ENCODE data around the gene THAP7.

Gene THAP7

DNA sequence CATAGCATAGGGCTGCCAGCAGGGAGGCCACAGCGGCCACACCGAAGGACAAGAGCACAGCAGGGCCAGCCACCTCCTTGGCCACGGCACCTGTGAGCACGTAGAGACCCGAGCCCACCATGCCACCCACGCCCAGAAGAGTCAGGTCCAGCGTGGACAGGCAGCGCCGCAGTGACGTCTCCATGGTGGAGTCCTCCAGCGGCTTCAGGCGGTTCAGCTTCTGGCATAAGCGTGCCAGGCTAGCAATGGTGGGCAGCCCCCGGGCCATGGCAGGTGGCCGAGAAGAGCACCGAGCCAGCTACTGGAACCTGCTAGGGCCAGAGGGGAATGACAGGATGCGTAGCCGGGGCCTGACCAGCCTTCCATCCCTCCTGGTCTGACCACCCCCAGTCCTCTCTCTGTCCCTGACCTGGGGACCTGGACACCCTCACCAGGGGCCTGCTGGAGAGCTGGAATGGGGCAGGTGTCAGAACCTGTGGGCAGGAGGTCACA is 29.7 kb upstream of the THAP7 start:
- no peak for DNase-seq (ENCODE audit: low read depth in 2 of 2)

DNA sequence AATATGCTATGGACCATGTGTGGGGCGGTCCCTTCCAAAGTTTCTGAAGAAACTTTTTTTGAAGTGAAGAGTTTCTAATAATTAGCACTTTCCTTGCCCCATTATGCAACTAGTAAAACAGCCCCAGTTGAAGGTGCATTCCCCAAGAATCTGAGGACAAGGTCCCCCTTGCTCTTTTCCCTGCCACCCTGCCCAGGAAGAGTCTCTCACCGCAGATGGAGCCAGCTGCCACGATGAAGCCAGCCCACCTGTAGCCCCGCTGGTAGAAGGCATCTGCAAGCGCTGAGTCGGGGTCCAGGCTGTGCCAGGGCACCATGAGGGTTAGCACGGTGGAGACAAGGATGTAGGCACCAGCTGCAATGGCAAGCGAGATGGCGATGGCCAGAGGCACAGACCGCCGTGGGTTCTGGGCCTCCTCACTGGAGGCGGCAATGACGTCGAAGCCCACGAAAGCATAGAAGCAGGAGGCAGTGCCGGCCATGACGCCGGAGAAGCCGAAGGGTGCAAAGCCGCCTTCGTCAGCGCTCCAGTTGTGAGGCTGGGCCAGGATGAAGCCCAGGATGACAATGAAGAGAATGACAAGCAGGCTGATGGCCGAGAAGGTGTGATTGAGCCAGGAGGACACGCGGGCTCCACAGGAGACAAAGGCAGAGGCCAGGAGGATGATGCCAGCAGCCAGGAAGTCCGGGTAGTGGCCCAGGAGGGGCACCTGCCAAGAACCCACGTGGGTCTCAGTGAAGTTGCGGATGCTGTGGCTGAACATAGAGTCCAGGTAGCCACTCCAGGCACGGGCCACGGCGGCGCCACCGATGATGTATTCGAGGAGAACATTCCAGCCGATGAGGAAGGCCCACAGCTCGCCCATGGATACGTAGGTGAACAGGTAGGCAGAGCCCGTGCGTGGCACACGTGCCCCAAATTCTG is 29.0 kb upstream of the THAP7 start:
- DNase-seq (ENCODE audit: low read depth in 2 of 2) = no peak

DNA sequence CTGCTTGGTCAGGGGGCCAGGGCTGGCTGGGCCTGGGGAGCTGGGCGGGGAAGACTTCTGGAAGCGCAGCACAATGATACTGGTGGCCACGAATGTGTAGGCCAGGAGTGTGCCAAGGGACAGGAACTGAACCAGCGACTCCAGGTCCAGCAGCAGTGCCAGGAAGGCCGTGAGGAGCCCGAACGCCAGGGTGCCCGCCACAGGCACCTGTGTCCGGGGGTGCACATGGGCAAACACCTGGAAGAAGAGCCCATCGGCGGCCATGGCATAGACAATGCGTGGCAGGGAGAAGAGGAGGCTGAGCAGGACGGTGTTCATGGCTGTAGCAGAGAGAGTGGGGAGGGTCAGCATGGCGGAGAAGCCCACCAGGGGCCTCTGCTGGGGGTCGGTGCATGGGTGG is 28.1 kb upstream of the THAP7 start:
- no peak for DNase-seq (ENCODE audit: low read depth in 2 of 2)

DNA sequence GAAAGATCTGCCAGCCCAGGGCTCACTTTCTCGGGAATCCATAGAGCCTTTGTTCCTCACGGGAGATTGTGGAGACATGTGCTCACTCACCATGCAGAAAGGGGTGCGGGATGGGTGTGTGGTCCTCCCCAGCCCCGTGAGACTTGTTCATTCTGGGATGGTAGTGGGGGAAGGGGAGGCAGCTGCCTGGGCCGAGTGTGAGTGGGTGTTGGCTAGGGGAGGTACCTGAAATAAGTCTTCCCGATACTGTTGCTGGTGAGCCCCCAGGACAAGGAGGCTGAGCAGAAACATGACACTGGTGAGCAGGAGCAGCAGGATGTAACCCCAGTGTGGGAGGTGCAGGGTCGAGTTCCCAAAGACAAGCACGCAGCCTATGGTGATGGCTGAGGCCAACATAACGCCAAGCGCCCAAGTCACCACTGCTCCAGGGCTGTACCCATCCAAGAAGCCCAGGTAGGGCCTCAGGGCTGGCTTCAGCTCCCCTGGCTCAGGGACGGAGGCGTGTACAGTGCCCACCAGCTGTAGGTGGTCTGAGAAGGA is 27.6 kb upstream of the THAP7 start:
- DNase-seq (ENCODE audit: low read depth in 2 of 2) = no peak

DNA sequence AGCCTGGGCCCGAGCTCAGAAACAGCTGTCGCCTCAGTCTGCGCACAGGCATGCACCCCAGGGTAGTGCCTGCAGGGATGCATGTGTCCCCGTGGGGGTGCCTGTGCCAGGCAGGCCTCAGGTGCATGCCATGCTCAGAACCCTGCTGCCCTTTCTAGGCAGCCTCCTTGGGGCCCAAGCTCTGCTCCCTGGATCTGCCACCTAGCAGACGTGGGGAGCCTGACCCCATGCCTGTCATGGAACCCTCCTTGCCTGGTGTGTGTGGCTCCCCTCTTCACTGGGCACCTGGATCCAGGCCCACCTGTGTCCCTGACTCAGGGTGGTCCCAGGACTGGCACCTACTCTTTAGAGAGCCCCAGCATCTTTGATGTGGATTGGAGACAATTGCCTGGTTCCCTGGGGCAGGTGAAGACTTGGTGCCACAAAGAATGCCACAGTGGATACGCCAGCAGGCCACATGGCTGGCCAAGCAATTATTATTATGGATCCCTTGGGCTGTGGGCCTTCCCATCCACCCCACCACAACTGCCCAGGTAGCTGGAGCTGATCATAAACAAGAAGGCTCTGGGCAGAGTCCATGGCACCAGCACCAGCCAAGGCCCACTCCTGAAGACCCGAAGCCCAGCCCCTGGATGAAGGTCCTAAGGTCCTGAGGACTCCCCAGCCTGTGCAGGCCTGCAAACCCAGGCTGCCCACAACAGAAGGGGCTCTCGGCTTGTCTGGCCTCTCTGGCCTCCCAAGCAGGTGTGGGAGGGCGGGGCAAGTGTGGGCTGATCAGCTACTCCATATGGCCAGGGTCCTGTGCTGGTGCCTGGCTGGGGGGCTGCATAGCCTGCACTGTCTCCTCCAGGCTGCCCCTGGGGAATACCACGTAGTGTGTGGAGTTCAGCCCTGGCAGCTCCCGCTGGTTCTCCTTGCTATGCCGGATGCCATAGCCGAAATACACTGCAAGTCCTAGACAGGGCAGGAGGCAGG is 26.6 kb upstream of the THAP7 start:
- no peak for DNase-seq (ENCODE audit: low read depth in 2 of 2)

DNA sequence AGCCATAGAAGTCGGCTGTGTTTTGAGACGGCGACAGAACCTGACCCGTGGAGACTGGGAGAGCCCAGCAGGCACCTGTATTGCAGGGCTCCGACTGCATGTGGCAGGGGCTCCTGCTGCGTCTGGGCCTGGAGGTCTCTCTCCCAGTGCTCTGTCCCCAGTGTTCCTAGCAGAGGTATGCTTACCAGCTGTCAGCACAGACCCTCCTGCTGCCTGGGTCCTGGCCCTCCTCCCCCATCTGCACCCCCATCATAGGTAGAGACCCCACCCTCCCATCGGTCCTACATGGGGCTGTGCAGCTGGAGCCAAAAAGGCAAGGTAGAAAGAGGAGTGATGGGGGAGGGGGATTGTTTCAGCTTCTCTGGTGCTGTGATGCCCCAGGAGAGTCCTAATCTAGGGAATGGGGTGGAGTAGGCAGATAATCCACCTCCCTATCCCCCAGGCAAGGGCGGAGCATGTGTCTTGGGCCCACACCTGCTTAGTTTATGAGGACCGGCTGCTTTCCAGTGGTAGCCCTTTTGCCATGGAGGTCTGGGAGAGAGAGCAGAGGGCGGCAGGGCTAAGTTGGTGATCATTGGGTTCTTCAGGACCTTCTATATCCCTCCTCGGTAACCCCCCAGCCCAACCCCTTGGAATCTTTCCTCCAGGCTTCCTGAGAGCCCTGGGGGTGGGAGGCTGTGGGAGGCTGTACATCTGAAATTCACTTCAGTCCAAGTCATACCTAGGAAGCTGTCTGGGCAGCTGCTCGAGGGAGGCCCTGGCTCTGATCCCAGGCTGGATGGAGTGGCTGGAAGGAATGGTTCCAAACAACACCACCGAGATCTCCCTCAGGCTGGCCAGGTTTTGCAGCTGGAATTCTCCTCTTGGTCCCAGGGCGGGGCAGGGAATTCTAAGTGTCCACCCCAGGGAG is 25.1 kb upstream of the THAP7 start:
- DNase-seq (ENCODE audit: low read depth in 2 of 2) = no peak

DNA sequence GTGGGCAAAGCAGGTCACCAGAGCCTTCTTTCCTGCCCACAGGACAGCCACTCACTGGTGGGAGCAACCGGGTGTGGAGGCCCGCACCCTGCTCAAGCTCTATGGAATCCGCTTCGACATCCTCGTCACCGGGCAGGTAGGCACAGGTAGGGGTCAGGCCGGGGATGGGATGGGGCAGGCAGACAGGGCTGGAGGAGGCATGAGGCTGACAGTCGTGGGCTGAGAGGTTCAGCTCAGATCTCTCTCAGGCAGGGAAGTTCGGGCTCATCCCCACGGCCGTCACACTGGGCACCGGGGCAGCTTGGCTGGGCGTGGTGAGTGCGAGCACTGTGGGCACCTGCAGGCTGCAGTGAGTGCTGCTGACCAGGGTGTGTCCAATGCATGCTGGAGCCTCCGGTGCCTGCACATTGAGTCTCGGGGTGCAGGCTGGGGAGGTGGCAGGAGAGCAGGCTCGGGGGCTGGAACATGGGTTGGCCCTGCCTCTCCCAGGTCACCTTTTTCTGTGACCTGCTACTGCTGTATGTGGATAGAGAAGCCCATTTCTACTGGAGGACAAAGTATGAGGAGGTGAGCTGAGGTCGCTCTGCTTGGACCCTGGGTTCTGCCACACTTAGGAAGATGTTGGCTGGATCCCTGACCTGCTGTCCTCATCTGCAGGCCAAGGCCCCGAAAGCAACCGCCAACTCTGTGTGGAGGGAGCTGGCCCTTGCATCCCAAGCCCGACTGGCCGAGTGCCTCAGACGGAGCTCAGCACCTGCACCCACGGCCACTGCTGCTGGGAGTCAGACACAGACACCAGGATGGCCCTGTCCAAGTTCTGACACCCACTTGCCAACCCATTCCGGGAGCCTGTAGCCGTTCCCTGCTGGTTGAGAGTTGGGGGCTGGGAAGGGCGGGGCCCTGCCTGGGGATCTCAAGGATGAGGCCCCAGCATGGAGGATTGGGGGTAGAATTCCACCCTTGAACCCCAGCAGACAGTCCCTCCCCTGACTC is 24.1 kb upstream of the THAP7 start:
- DNase-seq (ENCODE audit: low read depth in 2 of 2) = no peak

DNA sequence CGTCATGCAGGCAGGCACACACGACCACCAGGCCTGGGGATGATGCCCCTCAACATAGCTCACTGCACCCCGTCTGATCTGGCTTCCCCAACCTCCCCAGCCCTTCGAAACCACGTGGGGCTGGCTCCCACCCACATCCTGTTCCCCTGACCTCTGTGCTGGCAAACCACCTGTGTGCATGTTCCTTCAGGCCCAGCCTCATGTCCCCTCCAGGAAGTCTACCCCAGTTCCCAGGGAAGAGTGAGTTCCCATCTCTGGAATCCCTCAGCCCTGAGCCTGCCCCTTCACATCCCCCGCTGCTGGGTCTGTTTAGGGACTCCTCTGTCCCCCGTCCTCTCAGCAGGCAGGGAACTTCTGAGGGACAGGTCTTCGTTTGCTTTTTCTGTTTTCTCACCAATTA is 23.3 kb upstream of the THAP7 start:
- DNase-seq (ENCODE audit: low read depth in 2 of 2) = no peak

DNA sequence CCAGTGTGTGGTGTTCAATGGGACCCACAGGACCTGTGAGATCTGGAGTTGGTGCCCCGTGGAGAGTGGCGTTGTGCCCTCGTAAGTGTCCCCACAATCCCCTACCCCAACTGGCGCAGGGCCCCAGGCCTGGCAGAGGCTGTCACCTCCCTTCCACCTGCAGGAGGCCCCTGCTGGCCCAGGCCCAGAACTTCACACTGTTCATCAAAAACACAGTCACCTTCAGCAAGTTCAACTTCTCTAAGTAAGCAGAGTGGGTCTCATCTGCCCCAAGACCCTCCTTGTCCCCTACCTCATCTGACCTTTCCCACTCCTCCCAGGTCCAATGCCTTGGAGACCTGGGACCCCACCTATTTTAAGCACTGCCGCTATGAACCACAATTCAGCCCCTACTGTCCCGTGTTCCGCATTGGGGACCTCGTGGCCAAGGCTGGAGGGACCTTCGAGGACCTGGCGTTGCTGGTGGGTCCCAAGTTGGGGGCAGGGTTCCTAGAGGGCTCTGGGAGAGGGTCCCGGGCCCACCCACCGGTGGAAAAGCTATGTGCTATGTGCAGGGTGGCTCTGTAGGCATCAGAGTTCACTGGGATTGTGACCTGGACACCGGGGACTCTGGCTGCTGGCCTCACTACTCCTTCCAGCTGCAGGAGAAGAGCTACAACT is 21.2 kb upstream of the THAP7 start:
- DNase-seq (ENCODE audit: low read depth in 2 of 2) = no peak

DNA sequence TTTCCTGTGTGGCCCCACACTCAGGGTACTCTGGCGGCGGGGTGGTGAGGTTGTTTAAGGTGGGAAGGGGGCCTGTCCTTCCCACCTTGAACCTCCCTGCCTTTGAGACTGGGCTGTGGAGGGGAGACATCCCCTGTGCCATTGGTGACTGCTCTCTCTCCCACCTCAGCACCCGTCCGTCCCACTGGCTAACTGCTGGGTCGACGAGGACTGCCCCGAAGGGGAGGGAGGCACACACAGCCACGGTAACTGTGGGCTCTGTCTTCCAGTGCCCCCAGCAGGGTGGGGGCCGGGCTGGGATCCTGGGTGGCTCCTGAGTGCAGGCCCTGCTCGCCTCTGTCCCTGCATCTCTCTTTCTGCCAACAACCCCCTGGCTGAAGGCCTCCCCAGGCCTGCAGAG is 20.6 kb upstream of the THAP7 start:
- DNase-seq (ENCODE audit: low read depth in 2 of 2) = no peak

DNA sequence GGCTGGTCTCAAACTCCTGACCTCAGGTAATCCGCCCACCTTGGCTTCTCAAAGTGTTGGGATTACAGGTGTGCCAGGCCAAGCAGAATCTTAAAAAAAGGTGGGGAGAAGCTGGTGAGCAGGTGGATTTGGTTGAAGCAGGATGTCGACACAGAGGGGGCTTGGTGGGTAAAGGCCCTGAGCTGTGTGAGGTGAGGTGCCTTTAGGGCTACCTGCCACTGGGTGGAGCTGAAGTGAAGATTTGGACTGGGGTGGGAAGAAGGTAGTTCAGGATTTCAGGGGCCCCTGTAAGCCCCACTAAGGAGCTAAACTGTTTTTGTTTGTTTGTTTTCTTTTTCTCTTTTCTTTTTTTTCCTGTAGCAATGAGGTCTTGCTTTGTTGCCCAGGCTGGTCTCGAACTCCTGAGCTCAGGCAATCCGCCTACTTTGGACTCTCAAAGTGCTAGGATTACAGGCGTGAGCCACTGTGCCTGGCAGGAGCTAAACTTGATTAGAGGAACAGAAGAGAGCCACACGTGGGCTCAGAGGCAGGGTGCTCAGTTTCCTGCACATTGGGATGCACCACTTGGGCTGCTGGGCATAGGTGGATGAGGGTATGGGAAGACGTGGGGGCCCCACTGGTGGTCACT is 19.0 kb upstream of the THAP7 start:
- no peak for DNase-seq (ENCODE audit: low read depth in 2 of 2)

DNA sequence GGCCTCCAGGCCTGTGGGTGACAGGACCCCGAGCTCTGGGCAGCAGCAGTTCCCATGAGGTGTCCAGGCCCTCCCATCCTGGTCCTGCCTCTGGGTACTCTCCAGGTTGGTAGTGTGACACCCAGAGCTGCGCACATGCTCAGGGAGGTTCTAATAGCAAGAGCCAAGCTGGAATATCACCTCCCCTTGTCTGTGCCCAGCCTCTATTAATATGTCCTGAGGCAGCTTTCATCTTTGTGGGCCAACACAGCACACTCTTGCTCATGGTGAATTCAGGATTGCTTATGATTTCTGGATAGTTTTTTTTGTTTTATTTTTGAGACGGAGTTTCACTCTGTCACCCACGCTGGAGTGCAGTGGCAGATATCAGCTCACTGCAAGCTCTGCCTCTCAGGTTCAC is 16.4 kb upstream of the THAP7 start:
- no peak for DNase-seq (ENCODE audit: low read depth in 2 of 2)

DNA sequence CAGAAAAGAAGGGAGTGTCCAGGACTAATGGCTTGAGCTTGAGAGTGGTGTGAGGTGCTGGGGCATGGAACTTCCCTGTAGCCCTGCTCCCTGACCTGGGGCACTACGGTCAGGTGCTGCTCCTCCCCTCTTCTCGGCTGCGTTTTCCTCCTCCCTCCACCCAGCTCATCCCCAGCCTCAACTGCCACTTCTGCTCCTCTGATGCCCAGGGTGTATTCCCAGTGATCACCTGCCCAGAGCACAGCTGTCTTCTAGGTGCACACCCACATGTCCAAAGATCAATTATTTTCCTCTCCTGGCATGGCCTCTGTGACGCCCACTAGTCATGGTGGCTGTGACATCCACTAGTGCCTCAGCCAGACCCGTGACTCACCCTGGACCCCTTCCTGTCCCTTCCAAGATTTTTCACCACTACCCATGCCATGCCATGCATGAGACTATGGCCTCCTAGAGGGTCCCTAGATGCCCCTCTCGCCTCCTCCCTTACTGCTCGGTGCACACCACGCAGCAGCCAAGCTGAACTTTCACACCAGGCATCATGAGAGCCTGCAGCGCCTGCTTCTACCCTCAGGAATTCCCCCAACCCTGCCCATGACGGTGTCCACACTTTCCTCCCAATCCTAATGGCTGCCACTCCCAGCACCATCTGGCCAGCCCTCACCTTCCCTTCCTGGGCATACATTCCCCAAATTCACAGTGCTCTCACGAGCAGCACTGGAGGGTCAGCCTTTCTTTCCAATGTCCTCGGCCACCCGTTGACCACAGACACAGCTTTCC is 14.9 kb upstream of the THAP7 start:
- DNase-seq (ENCODE audit: low read depth in 2 of 2) = no peak

DNA sequence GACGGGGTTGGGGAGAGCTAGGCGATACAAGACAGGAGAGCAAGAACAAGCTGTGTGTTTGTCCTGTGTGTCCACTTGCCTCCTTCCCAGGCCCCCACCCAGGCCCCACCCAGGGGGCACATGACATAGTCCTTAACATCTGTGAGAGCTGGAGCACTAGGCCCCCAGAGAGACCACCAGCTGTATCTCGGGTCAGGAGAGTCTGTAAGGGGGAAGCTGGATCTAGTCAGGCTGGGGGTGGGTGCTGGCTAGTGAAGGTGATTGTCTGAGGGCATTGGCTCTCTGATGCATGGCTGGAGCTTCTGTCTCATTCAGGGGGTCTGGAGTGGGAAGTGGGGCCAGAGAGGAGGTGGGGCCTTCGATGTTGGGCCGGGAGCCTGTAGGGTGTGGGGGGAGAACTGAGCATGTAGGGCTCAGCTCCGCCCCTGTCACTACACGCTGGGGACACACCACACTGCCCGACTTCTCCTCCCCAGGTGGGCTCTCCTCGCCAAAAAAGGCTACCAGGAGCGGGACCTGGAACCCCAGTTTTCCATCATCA is 13.6 kb upstream of the THAP7 start:
- DNase-seq (ENCODE audit: low read depth in 2 of 2) = no peak

DNA sequence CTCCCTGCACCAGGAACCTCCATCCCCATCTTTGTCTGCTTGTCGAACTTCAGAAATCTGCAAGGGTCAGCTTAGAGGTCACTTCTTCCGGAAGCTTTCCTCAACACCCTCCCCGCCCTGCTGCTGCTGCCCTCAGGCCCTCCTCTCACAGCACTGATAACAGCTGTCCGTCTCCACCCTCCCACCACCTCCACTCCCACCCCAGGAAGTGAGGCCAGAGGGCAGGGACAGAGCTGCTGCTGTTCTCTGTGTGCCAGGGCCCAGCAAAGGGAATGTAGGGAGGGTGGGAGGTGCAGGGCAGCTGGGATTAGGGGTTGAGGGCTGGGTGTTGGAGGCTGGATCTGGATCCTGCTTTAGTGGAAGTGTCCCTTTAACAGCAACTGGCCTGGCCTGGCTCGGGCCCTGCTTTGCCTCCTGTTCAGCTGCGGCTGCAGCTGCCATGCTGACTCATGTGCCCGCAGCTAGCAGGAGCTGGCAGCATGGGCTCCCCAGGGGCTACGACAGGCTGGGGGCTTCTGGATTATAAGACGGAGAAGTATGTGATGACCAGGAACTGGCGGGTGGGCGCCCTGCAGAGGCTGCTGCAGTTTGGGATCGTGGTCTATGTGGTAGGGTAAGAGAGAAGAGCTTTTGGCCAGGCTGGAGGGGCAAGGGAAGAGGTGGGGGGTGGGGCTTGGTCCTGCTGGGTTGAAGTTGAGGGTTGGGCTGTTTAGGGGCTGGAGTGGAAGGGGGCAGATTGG is 13.0 kb upstream of the THAP7 start, which contains the start of gene P2RX6:
P2RX6 (plus strand) TSS at position 440 of the 740 bp plus-strand sequence; CDS start at position 450, 10 bp downstream.
- DNase-seq (ENCODE audit: low read depth in 2 of 2) = no peak

DNA sequence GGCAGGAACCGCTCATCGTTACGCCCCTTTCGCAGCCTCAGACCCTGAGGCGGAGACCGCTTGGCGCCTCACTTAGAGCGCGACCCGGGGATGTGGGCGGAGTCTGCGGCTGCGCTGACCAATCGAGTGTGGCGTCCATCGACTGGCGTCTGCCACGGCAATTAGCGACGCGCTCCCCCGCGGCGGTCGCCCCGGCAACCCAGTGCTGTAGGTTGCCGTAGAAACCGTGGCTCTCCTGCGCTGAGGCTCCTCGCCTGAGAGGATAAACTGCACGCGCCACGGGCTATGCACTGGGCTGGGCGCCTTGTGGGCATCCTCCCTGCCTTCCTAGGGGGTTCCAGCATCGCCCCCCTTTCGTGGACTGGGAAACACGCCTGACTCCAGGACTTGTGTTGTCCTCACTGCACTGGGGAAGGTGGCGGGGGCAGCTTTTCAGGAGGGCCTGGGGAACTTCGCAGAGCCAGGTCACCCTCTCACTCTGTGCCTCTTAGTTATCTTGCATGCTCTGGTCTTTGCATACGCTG is 12.3 kb upstream of the THAP7 start:
- DNase-seq (ENCODE audit: low read depth in 2 of 2) = peak; percentile 56 to 74

Measured in activated CD8-positive, alpha-beta memory T cell treated with anti-CD3 and anti-CD28 coated beads for 4 hours (primary cell).